TTC549 (cell line): ENCODE measurements around the gene DOK4.

ENCODE experiments used
- FAIRE-seq: peaks from 2 replicates; lab custom pipeline; 2012; peaks lifted over from hg19 to GRCh38; lab: Jason Lieb, UNC

DOK4 gene

GRCh38 chr16:57476546-57477410 lies 9.5 kb downstream of the DOK4 start:
- FAIRE-seq = no peak

GRCh38 chr16:57475711-57476339 lies 10.5 kb downstream of the DOK4 start:
- no peak for FAIRE-seq

GRCh38 chr16:57474671-57475661 lies 11.3 kb downstream of the DOK4 start:
- no peak for FAIRE-seq

GRCh38 chr16:57473906-57474305 lies 12.4 kb downstream of the DOK4 start:
- FAIRE-seq = no peak

- no peak for FAIRE-seq
These were observed 13.0 kb downstream of the DOK4 start for GRCh38 chr16:57473176-57473840.

- FAIRE-seq = no peak
These were observed 13.6 kb downstream of the DOK4 start for GRCh38 chr16:57472665-57473060.

GRCh38 chr16:57471852-57472664 lies 14.2 kb downstream of the DOK4 start:
- FAIRE-seq = no peak

GRCh38 chr16:57471209-57471608 lies 15.1 kb downstream of the DOK4 start:
- FAIRE-seq = no peak

GRCh38 chr16:57470711-57471110 lies 15.6 kb downstream of the DOK4 start:
- FAIRE-seq = no peak

GRCh38 chr16:57469917-57470470 lies 16.3 kb downstream of the DOK4 start:
- no peak for FAIRE-seq

GRCh38 chr16:57469046-57469445 lies 17.2 kb downstream of the DOK4 start:
- no peak for FAIRE-seq

- no peak for FAIRE-seq
These were observed 17.9 kb downstream of the DOK4 start for GRCh38 chr16:57468346-57468745.

- no peak for FAIRE-seq
These were observed 21.8 kb downstream of the DOK4 start for GRCh38 chr16:57464523-57464922.

GRCh38 chr16:57462978-57463362 lies 23.3 kb downstream of the DOK4 start:
- FAIRE-seq = no peak

GRCh38 chr16:57462209-57462977 lies 23.9 kb downstream of the DOK4 start, which contains the start of gene POLR2C:
TSS of gene POLR2C (plus strand) at chr16:57462679. CDS start at chr16:57462725, 46 bp downstream.
- no peak for FAIRE-seq

- FAIRE-seq = no peak
These were observed 34.3 kb downstream of the DOK4 start for GRCh38 chr16:57452021-57452420.

- FAIRE-seq = no peak
These were observed 38.9 kb downstream of the DOK4 start, which contains the start of the genes CIAPIN1 and COQ9 for GRCh38 chr16:57447186-57447962. TSS of gene CIAPIN1 (minus strand) at chr16:57447385. CDS start at chr16:57440928, 6,457 bp downstream. TSS of gene COQ9 (plus strand) at chr16:57447479. CDS start at chr16:57447506, 27 bp downstream.

- no peak for FAIRE-seq
These were observed 39.6 kb downstream of the DOK4 start for GRCh38 chr16:57446531-57447185.
